K562 (cell line): ENCODE measurements around the gene PLEKHA7. TPM values are rescaled to one million over a fixed set of nuclear protein-coding genes. Genes with fewer than 3 reads are reported as not detected.

Source experiments
- ATAC-seq: fragments of 200-7000 bp; cut with Tn5 transposase; 3 replicates; pipeline ENCODE4 v1.9.1; 2020; ENCODE audit warnings: moderate library complexity
- BruUV-seq: library from RNA; stranded (reverse); fragments of 400-500 nt; replicated peaks from 2 replicates; lab custom pipeline; 2021; lab: Mats Ljungman, UMichigan
- CTCF ChIA-PET: fragments of 300-600 bp; formaldehyde crosslinking; extraction: SDS; loops from one replicate; lab custom pipeline; 2021; ENCODE audit warnings: low intra/inter-chr PET ratio; lab: Yijun Ruan, JAX
- POLR2A ChIA-PET: fragments of 300-600, 350-650 bp; sonication (Branson Sonifier 250); formaldehyde crosslinking; extraction: SDS; loops from one replicate; lab custom pipeline; 2021; ENCODE audit warnings: antibody characterized with exemption, inconsistent platforms; lab: Yijun Ruan, JAX
- DNase-seq, 4 experiments: peaks; one replicate each; pipeline versions ENCODE4 v3.0.0 to v3.0.0-alpha.2; 2011 to 2018; ENCODE audit warnings: low spot score in 3 of 4, mixed read lengths in 3 of 4; ENCODE audit errors: extremely low read depth in 1 of 4
- FAIRE-seq: peaks from 2 replicates; lab custom pipeline; 2011; peaks lifted over from hg19 to GRCh38; lab: Jason Lieb, UNC
- H2AFZ ChIP-seq: 2 replicates; pipeline ENCODE4 v1.6.0; 2011; ENCODE audit warnings: low read depth, low read length, control low read depth, inconsistent platforms
- H3K27ac ChIP-seq: fragments of 200-600 bp; 3 replicates; pipeline ENCODE4 v1.8.0; 2011; ENCODE audit warnings: low read depth, mild to moderate bottlenecking, control low read depth, inconsistent platforms, low read length, moderate library complexity, mixed read lengths; ENCODE audit errors: extremely low read depth
- H3K27me3 ChIP-seq, 2 experiments: fragments of 300-600 bp in 1 of 2; 2 replicates in 1 of 2; 3 replicates in 1 of 2; pipeline versions ENCODE4 v1.6.0 to v1.8.0; 2011; ENCODE audit warnings: inconsistent platforms in 2 of 2, low read length in 2 of 2, mild to moderate bottlenecking in 1 of 2, mixed read lengths in 1 of 2, moderate library complexity in 1 of 2; ENCODE audit not compliant: control insufficient read depth in 2 of 2, insufficient read depth in 2 of 2
- H3K36me3 ChIP-seq: fragments of 300-600 bp; 3 replicates; pipeline ENCODE4 v1.8.0; 2011; ENCODE audit warnings: mild to moderate bottlenecking, low read length, inconsistent platforms; ENCODE audit not compliant: control insufficient read depth, insufficient read depth
- H3K4me1 ChIP-seq, 2 experiments: fragments of 200-600 bp in 1 of 2; replicated peaks in 1 of 2; 2 replicates in 1 of 2; 3 replicates in 1 of 2; pipeline versions ENCODE4 v1.5.1 to v1.8.0; 2011; ENCODE audit warnings: inconsistent platforms in 2 of 2, low read length in 2 of 2, mild to moderate bottlenecking in 1 of 2, mixed read lengths in 1 of 2, moderate library complexity in 1 of 2; ENCODE audit not compliant: control insufficient read depth in 2 of 2, insufficient read depth in 2 of 2
- H3K4me2 ChIP-seq: 2 replicates; pipeline ENCODE4 v1.6.1; 2011; ENCODE audit warnings: low read length, control low read depth, inconsistent platforms, mixed read lengths; ENCODE audit not compliant: insufficient read depth
- H3K4me3 ChIP-seq: fragments of 200-600 bp; sonication (generic), shearing (Covaris generic); 2 replicates; pipeline ENCODE4 v1.5.1; 2016; ENCODE audit warnings: control low read depth, inconsistent platforms
- H3K79me2 ChIP-seq: fragments of 200-600 bp; 3 replicates; pipeline ENCODE4 v1.8.0; 2011; ENCODE audit warnings: low read length, inconsistent platforms; ENCODE audit not compliant: control insufficient read depth, insufficient read depth
- H3K9ac ChIP-seq, 2 experiments: 2 replicates each; pipeline versions ENCODE4 v1.6.0 to v1.6.1; 2011; ENCODE audit warnings: low read depth in 2 of 2, low read length in 2 of 2, control low read depth in 1 of 2, inconsistent platforms in 1 of 2, mild to moderate bottlenecking in 1 of 2, mixed read lengths in 1 of 2; ENCODE audit not compliant: insufficient read depth in 1 of 2
- H3K9me1 ChIP-seq: one replicate; pipeline ENCODE4 v1.6.0; 2011; ENCODE audit warnings: inconsistent platforms, mild to moderate bottlenecking, low read length, moderate library complexity; ENCODE audit not compliant: control insufficient read depth, insufficient read depth
- H3K9me3 ChIP-seq: replicated peaks from 2 replicates; pipeline ENCODE4 v1.5.1; 2011; ENCODE audit warnings: low read depth, low read length, inconsistent platforms; ENCODE audit not compliant: control insufficient read depth, insufficient read depth
- H4K20me1 ChIP-seq: replicated peaks from 2 replicates; pipeline ENCODE4 v1.6.1; 2011; ENCODE audit warnings: low read length, inconsistent platforms, mixed read lengths; ENCODE audit not compliant: control insufficient read depth, insufficient read depth
- CAMTA2 ChIP-seq: fragments of 250-450 bp; sonication (Bioruptor Pico); conservative IDR thresholded peaks from 2 replicates; pipeline ENCODE4 v1.5.1; 2022
- ESRRA ChIP-seq: fragments of 450-650 bp; IDR thresholded peaks from 2 replicates; pipeline ENCODE4 v1.6.1; 2014; ENCODE audit warnings: low read depth, mild to moderate bottlenecking, moderate library complexity, borderline replicate concordance
- ID3 ChIP-seq, 2 experiments: fragments of 250-450 bp in 1 of 2; fragments of 450-650 bp in 1 of 2; sonication (Bioruptor Pico) in 1 of 2; IDR thresholded peaks; 2 replicates each; pipeline versions ENCODE4 v1.6.1 to v1.8.0; 2016 to 2021; ENCODE audit warnings: mild to moderate bottlenecking in 2 of 2, moderate library complexity in 2 of 2, missing compliant biosample characterization in 1 of 2, missing genetic modification characterization in 1 of 2
- STAG1 ChIP-seq: sonication (generic); formaldehyde crosslinking; IDR thresholded peaks from 2 replicates; pipeline ENCODE4 v1.5.0; 2020; ENCODE audit warnings: missing genetic modification reagents, borderline replicate concordance
- ZNF224 ChIP-seq: sonication (generic); formaldehyde crosslinking; IDR thresholded peaks from 2 replicates; pipeline ENCODE4 v1.8.0; 2022; ENCODE audit warnings: mild to moderate bottlenecking, missing genetic modification reagents
- WGBS: fragments of 100-300 bp; shearing (Covaris generic); methylation state at CpG from one replicate; pipeline ENCODE4 v1.1.6; 2016; ENCODE audit warnings: low coverage, mixed read lengths; ENCODE audit not compliant: insufficient coverage; ENCODE audit errors: missing lambda C conversion rate; 5-methylcytosine and 5-hydroxymethylcytosine counted together
- in situ Hi-C: fragments of 300-500 bp; cut with MboI; formaldehyde crosslinking; loops from 4 replicates; pipeline ENCODE4 v1.15.0; 2018; ENCODE audit warnings: inconsistent platforms, mixed read lengths
- intact Hi-C: fragments of 100-400 bp; cut with micrococcal nuclease; formaldehyde crosslinking; loops from 2 replicates; pipeline ENCODE4 v1.14.2; 2022
- polyA plus RNA-seq, 8 experiments: library from polyadenylated mRNA; depleted of rRNA in 4 of 8; stranded (reverse) in 5 of 8; unstranded in 3 of 8; fragments of >200 nt; fragmentation: Nextera tagmentation in 2 of 8; fragmentation: Illumina TruSeq in 1 of 8; extraction: Ambion mirVana in 2 of 8; extraction: Trizol in 1 of 8; gene quantifications; 2 replicates each; pipeline versions ENCODE4 v1.2.1 to v1.2.3, GENCODE V29; 2011 to 2014; ENCODE audit warnings: inconsistent platforms in 1 of 8, missing spikeins in 1 of 8
- total RNA-seq, 7 experiments: library from RNA; depleted of rRNA in 6 of 7; stranded (reverse); fragments of >200 nt in 6 of 7; fragmentation: Illumina TruSeq in 2 of 7; extraction: Trizol in 2 of 7; gene quantifications; 2 replicates each; pipeline versions ENCODE4 v1.2.1 to v1.2.3, GENCODE V29; 2011 to 2021; ENCODE audit warnings: low replicate concordance in 1 of 7

The PLEKHA7 gene
- total and polyA plus RNA-seq, 9 of the 15 experiments (the other 6 are each of a cell fraction or from before 2014, with no cell fraction given), result 0.06 to 0.77 (median 0.20) TPM; not detected in 1

GRCh38 chr11:16902781-16903378 is 111.3 kb downstream of the PLEKHA7 start:
- ATAC-seq (no peak), FAIRE-seq (no peak), DNase-seq (no peak)
- Histone ChIP-seq H3K9me3 (no peaks in the 10 kb centered on the region), H3K27ac (no peak overlapping the region), H4K20me1 (no peaks in the 10 kb centered on the region), H3K79me2 (no peaks in the 10 kb centered on the region), H3K9ac (no peak overlapping the region), H3K4me1 (no peaks in the 10 kb centered on the region), H2AFZ (no peak overlapping the region), H3K4me2 (no peak overlapping the region), H3K36me3 (no peaks in the 10 kb centered on the region), H3K4me3 (no peak overlapping the region), H3K9me1 (no peaks in the 10 kb centered on the region), H3K27me3 (peaks cover 11 to 12% of the 10 kb centered on the region in 2 experiments; a peak in 3 of 5 replicates)
- ChIA-PET POLR2A (interaction anchor here (0.6 to 1.6 kb wide), 3 partner anchors 10 to 42 kb away, joined by 3 to 5 read pairs (median 4); no protein-coding TSS in a partner anchor), CTCF (no interaction called here)
- intact Hi-C loops, result no loop called here
- BruUV-seq, result no TSS peak
- no peak for TF ChIP-seq ZNF224 (CRISPR knock-in tag)
- no peak for TF ChIP-seq ID3 (CRISPR knock-in tag; IDR thresholded peaks at IDR 0.05)
- TF ChIP-seq ID3 (tag; IDR thresholded peaks at IDR 0.05), result no peak
- no peak for TF ChIP-seq STAG1 (CRISPR knock-in tag)
- TF ChIP-seq ESRRA, result no peak
- TF ChIP-seq CAMTA2 (CRISPR knock-in tag), result no peak
- 0% methylated on average over 2 of the region's 2 CpGs for whole genome bisulfite sequencing
- in situ Hi-C loops, result no loop called here
